ENCODE results near the gene WNT11.

The WNT11 gene

GRCh38 chr11:76176463-76176862 lies 29.8 kb downstream of the WNT11 start:
- no peak for DNase-seq (ENCODE audit: low read depth in 2 of 2)

GRCh38 chr11:76175783-76176182 lies 30.5 kb downstream of the WNT11 start:
- no peak for DNase-seq (ENCODE audit: low read depth in 2 of 2)

GRCh38 chr11:76174330-76174729 lies 32.0 kb downstream of the WNT11 start:
- no peak for DNase-seq (ENCODE audit: low read depth in 2 of 2)

- DNase-seq (ENCODE audit: low read depth in 2 of 2) = no peak
Measured at GRCh38 chr11:76173663-76174062, 32.6 kb downstream of the WNT11 start.

GRCh38 chr11:76172583-76172982 lies 33.7 kb downstream of the WNT11 start:
- DNase-seq (ENCODE audit: low read depth in 2 of 2) = no peak

- DNase-seq (ENCODE audit: low read depth in 2 of 2) = no peak
Measured at GRCh38 chr11:76170468-76170867, 35.8 kb downstream of the WNT11 start.

GRCh38 chr11:76169473-76169896 lies 36.8 kb downstream of the WNT11 start:
- DNase-seq (ENCODE audit: low read depth in 2 of 2) = no peak

- DNase-seq (ENCODE audit: low read depth in 2 of 2) = no peak
Measured at GRCh38 chr11:76167590-76167989, 38.7 kb downstream of the WNT11 start.

GRCh38 chr11:76166314-76166713 lies 40.0 kb downstream of the WNT11 start:
- DNase-seq (ENCODE audit: low read depth in 2 of 2) = peak; percentile 13 to 20

- no peak for DNase-seq (ENCODE audit: low read depth in 2 of 2)
Measured at GRCh38 chr11:76164861-76165751, 41.2 kb downstream of the WNT11 start.

- no peak for DNase-seq (ENCODE audit: low read depth in 2 of 2)
Measured at GRCh38 chr11:76164081-76164480, 42.2 kb downstream of the WNT11 start.

- DNase-seq (ENCODE audit: low read depth in 2 of 2) = no peak
Measured at GRCh38 chr11:76163289-76163880, 42.9 kb downstream of the WNT11 start.

- no peak for DNase-seq (ENCODE audit: low read depth in 2 of 2)
Measured at GRCh38 chr11:76162336-76163288, 43.7 kb downstream of the WNT11 start.

GRCh38 chr11:76161261-76161961 lies 44.9 kb downstream of the WNT11 start:
- no peak for DNase-seq (ENCODE audit: low read depth in 2 of 2)

GRCh38 chr11:76160856-76161255 lies 45.4 kb downstream of the WNT11 start:
- DNase-seq (ENCODE audit: low read depth in 2 of 2) = no peak

- no peak for DNase-seq (ENCODE audit: low read depth in 2 of 2)
Measured at GRCh38 chr11:76159983-76160661, 46.2 kb downstream of the WNT11 start.

- no peak for DNase-seq (ENCODE audit: low read depth in 2 of 2)
Measured at GRCh38 chr11:76159303-76159937, 46.9 kb downstream of the WNT11 start.

GRCh38 chr11:76158394-76159302 lies 47.7 kb downstream of the WNT11 start:
- DNase-seq (ENCODE audit: low read depth in 2 of 2) = no peak

- no peak for DNase-seq (ENCODE audit: low read depth in 2 of 2)
Measured at GRCh38 chr11:76157891-76158290, 48.4 kb downstream of the WNT11 start.
